Left cardiac atrium (tissue), 4 donors: ENCODE measurements around the gene PRDM16. TPM values are rescaled to one million over a fixed set of nuclear protein-coding genes. Genes with fewer than 3 reads are reported as not detected.

Experiments
- ATAC-seq, 2 donors: fragments of 200-7000 bp; cut with Tn5 transposase; one replicate each; pipeline ENCODE4 v1.9.1; 2020; ENCODE audit warnings: mild to moderate bottlenecking in 2 of 2, moderate library complexity in 2 of 2
- DNase-seq: peaks from one replicate; pipeline ENCODE4 v3.0.0-alpha.2; 2020
- intact Hi-C, 2 donors: fragments of 100-400 bp; cut with DNase I; formaldehyde crosslinking; loops; one replicate each; pipeline versions ENCODE4 v1.14.1 to v1.15.1; 2022 to 2023
- total RNA-seq, 2 donors: library from RNA; stranded (reverse); fragmentation: NEBNext Ultra II Directional; extraction: Animal tissue kit (Norgen Biotek cat#: 25700); gene quantifications; one replicate each; pipeline ENCODE4 v1.2.1, GENCODE V29; 2021
- donor health status: DM: no; HTN: yes; CAD: no.
- donor health status: DM: no; HTN: yes; CAD: no; lungs with severe emphysema.
- donor health status: DM: yes; HTN: yes; CAD: no.
- donor health status: Dilated cardiomyopathy.

Gene PRDM16
- total RNA-seq, 2 donors from 2014 or later: 0.99 to 1.2 TPM

DNA sequence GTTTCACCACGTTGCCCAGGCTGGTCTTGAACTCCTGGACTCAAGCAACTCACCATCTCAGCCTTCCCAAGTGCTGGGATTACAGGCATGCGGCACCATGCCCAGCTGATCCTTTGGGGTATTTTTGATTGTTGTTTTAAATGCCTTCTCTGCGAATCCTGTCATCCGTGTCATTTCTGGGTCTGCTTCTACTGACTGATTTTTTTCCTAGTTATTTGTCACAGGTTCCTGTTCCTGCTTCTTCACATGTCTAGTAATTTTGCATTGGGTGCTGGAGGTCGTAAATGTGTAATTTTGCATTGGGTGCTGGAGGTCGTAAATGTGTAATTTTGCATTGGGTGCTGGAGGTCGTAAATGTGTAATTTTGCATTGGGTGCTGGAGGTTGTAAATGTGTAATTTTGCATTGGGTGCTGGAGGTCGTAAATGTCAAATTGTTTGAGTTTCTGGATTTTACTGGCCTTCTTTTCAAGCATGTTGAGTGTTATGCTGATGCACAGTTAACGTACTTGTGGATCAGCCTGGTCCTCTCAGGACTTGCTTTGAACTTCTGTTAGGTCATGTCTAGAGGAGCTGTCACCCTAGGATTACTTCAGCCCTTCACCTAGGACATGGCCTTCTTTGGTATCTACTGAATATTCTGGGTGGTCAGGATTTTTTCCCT, 381.3 kb downstream of the PRDM16 start:
- no peak for ATAC-seq
- intact Hi-C loops: no loop called here
- no peak for DNase-seq

- no peak for DNase-seq
- intact Hi-C loops: no loop called here
- ATAC-seq: no peak
Observed at GRCh38 chr1:3450983-3451382, 382.0 kb downstream of the PRDM16 start.

DNA sequence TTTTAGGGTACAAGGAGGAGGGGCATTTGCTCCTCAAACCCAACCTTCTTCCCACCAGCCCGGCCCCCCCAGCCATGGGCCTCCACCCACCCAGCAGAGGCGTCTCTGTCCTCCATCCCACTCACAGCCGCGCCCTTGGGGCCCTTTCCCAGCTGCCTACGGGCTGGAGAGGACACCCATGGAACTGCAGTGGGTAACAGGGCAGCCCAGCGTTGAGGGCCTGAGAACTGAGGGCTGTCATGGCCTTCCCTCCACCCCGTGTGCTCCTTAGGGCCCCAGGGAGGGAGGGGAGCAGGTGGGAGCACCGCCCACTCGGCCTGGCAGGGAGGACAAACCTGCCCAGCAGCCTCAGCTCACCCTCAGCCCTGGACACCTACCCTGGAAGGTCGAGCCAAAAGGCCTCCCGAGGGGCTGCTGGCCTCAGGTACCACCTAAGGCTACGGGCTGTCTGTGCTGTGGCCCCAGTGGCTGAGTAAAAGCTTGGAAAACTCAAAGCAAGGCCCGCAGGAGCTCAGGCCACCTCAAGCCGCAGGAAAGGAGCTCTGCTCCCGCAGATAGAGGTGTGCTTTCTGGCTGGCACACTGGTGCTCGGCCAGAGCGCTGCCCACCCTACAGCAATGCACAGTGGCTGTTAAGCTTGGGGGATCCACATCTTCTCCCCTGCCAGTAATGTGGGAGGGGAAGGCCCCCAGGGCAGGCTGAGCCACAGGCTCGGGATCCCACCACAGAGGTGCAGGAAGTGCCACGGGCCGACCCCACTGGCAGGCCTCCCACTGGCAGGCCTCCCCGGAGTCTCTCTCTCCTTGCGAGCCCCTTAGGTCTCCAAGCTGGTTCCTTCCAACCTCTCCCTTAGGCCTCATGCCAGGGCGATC, 383.2 kb downstream of the PRDM16 start:
- DNase-seq: no peak
- no peak for ATAC-seq
- intact Hi-C loops: no loop called here

GRCh38 chr1:3452866-3453175, 383.8 kb downstream of the PRDM16 start:
- ATAC-seq (no peak), DNase-seq (no peak)
- intact Hi-C loops: loop anchor here in 1 of 2 donors (1.0 kb wide), 1 partner anchor 31 kb away; no protein-coding TSS in a partner anchor

DNA sequence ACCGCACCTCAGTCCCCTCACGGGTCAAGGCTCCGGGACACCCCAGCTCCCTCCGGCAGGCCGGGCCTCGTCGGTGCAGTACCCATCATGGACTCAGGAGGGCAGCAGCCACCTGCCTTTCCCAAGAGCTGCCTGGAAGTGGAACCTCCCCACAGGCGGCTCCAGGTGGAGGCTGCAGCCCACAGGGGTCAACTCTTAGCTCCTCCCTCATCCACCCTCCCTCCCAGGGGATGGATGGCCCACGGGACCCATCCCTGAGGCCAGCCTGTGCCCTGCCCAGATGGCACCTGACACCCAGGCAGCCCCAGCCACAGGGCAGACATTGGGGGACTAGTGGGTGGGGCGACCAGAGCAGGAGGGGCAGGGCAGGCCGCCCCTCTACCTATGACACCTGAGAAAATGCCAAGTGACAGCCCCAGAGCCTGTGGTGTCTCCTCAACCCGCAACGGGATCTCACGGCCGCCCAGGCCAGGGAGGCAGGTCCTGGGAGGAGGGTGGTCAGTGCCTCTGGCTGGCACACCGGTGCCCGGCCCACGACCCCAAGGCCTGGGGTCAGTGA, 384.3 kb downstream of the PRDM16 start:
- ATAC-seq: peak; percentile 73 to 83
- peak; percentile 75 for DNase-seq
- intact Hi-C loops: loop anchor here in 1 of 2 donors (1.0 kb wide), 1 partner anchor 31 kb away; no protein-coding TSS in a partner anchor

GRCh38 chr1:3453891-3454810, 385.1 kb downstream of the PRDM16 start, which contains the start of gene ARHGEF16:
Gene ARHGEF16, plus strand, starts transcription at chr1:3454665. Its CDS starts 8,420 bp downstream, at chr1:3463085.
- ATAC-seq (peak; percentile 70 to 78), DNase-seq (peak; percentile 62)
- intact Hi-C loops: loop anchor here in 1 of 2 donors (1.0 kb wide), 1 partner anchor 30 kb away; no protein-coding TSS in a partner anchor

GRCh38 chr1:3454811-3455618, 386.0 kb downstream of the PRDM16 start:
- ATAC-seq: peak; percentile 27 to 30
- peak; percentile 56 for DNase-seq
- intact Hi-C loops: no loop called here

DNA sequence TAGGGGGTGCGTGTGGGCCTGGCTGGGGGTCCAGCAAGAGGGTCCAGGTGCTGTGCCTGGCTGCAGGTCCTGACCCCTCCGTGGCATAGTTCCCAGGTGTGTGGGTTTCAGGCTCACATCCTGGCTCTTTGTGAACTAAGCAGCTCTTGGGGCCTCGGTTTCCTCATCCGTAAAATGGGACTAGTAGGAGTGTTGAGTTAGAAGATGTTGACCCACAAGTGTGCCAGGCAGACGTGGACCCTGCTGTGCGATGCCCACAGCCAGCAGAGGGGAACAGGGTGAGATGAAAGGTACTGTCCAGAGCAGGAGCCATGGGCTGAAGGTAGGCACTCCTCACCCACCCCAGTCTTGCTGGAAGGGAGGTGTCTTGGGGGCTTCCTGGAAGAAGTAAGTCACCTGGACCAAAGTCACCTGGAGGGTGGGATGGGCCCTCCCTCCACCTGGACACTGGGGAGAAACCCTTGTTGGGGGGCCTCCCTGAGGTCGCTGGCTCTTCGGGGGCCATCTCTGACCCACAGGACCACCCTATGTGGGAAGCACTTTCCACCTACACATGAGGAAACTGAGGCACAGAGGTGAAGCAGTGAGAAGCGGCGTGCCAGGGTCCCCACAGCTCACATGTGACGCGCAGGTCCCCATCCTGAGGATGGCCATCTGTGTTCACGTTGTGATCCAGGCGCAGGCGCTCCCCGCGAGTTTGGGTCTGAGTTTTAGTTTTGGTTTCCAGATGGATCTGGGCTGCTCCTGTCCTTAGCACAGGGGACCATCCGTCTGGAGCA, 386.9 kb downstream of the PRDM16 start:
- DNase-seq (no peak), ATAC-seq (no peak)
- intact Hi-C loops: no loop called here

GRCh38 chr1:3456449-3456963, 387.5 kb downstream of the PRDM16 start:
- DNase-seq: no peak
- intact Hi-C loops: no loop called here
- ATAC-seq: no peak

GRCh38 chr1:3456964-3457909, 388.2 kb downstream of the PRDM16 start:
- intact Hi-C loops: no loop called here
- DNase-seq (no peak), ATAC-seq (no peak)

GRCh38 chr1:3457910-3458883, 389.2 kb downstream of the PRDM16 start:
- ATAC-seq: peak in 1 of 2 donors; percentile 32
- intact Hi-C loops: no loop called here
- DNase-seq: no peak

DNA sequence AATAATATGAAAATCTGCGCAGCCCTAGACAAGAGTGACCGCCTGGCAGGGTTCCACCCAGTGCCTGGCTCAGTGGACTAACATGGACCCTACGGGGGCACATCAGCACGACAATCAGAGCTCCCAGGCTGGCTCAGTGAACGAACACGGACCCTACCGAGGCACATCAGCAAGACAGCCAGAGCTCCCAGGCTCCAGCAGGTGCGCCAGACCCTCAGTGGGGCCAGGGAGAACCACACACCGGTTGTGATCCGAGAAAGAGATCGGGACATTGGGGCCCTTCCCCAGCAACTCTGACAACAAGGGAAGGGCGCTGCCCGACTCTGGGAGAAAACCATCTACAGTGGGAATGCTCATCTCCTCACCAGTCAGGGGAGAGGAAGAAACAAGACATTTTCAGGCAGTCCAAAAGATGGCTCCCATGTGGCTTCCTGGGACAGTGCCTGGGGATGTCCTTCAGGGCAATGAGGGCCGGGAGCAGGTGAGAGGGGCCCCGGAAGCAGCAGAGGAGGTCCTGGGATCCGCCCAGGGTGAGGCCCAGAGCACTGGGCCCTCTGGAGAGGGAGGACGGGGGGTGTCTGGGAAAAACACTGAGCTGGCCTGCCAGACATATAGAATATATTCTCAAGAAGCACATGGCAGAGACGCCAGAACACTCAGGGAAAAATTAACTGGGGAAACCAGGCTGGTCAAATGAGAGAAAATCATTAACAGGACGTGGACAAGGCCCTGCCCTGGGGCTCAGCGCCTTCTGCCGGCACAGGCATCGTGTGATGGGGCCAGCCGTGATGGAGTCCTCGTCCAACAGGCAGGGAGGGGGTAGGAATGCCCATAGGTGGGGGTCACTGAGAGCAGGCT, 390.3 kb downstream of the PRDM16 start:
- no peak for DNase-seq

GRCh38 chr1:3459940-3460671, 391.1 kb downstream of the PRDM16 start:
- DNase-seq (no peak), ATAC-seq (peak in 1 of 2 donors; percentile 8)
- intact Hi-C loops: no loop called here

More for the DNA sequence above, 390.3 kb downstream of the PRDM16 start:
- no peak for ATAC-seq
- intact Hi-C loops: no loop called here
